PC-9 (cell line): ENCODE results near the gene FPGS.

ENCODE experiments used
- EZH2 ChIP-seq: fragments of 200-600 bp; sonication (generic); IDR thresholded peaks from 2 replicates; pipeline ENCODE4 v1.8.0; 2017; ENCODE audit warnings: antibody characterized with exemption, low read depth
- TF ChIP-seq, protein P1 (sequence below): fragments of 200-600 bp; sonication (generic); conservative IDR thresholded peaks from 2 replicates; pipeline ENCODE4 v1.6.1; 2017; ENCODE audit warnings: mixed run types, antibody characterized with exemption, mild to moderate bottlenecking, moderate library complexity

DNA sequence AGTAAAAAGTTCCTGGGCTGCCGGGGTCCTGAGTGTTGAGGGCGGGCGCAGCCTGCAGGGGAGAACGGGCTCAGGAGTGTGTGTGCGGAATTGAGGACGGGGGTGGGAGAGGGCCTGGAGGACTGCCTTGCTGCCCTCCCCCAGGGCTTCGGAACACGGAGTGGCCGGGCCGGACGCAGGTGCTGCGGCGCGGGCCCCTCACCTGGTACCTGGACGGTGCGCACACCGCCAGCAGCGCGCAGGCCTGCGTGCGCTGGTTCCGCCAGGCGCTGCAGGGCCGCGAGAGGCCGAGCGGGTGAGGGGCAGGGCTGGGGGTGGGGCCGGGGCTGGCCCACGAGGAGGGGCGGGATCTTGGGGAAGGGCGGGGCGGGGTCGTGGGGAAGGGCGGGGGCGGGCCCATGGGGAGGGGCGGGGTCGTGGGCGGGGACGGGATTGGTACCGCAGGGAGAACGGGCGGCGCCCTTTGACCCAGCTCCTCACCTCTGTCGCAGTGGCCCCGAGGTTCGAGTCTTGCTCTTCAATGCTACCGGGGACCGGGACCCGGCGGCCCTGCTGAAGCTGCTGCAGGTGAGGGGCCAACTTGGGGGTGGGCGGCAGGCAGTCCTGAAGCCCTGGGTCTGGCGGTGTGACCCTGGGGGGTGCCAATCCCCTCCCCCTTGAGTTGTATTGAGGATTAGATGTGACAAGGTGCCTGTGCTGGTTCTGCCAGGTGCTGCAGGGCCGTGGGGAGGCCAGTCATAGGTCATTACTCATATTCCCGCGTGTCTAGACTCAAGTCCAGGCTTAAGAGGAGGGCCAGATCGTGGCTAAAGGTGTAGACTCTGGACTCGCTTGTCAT lies 7.1 kb downstream of the FPGS start:
- no peak for TF ChIP-seq EZH2
- TF ChIP-seq, protein P1, sequence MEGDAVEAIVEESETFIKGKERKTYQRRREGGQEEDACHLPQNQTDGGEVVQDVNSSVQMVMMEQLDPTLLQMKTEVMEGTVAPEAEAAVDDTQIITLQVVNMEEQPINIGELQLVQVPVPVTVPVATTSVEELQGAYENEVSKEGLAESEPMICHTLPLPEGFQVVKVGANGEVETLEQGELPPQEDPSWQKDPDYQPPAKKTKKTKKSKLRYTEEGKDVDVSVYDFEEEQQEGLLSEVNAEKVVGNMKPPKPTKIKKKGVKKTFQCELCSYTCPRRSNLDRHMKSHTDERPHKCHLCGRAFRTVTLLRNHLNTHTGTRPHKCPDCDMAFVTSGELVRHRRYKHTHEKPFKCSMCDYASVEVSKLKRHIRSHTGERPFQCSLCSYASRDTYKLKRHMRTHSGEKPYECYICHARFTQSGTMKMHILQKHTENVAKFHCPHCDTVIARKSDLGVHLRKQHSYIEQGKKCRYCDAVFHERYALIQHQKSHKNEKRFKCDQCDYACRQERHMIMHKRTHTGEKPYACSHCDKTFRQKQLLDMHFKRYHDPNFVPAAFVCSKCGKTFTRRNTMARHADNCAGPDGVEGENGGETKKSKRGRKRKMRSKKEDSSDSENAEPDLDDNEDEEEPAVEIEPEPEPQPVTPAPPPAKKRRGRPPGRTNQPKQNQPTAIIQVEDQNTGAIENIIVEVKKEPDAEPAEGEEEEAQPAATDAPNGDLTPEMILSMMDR = no peak
